Neuronal stem cell (in vitro differentiated cells): ENCODE results near the gene RNF103.

Experiments used
- DNase-seq: peaks from one replicate; pipeline ENCODE4 v3.0.0-alpha.2; 2013; ENCODE audit warnings: low spot score
- H2AFZ ChIP-seq: one replicate; pipeline ENCODE4 v1.6.1; 2013; ENCODE audit warnings: mild to moderate bottlenecking, low read length, inconsistent platforms
- H2AK5ac ChIP-seq: 2 replicates; pipeline ENCODE4 v1.6.1; 2013; ENCODE audit warnings: low read depth, mild to moderate bottlenecking, inconsistent platforms, low read length, moderate library complexity, mixed read lengths
- H2BK120ac ChIP-seq: 2 replicates; pipeline ENCODE4 v1.6.1; 2013; ENCODE audit warnings: low read depth, mild to moderate bottlenecking, inconsistent platforms, low read length, moderate library complexity, mixed read lengths
- H2BK12ac ChIP-seq: one replicate; pipeline ENCODE4 v1.6.1; 2013; ENCODE audit warnings: low read length, inconsistent platforms
- H2BK15ac ChIP-seq: 2 replicates; pipeline ENCODE4 v1.6.1; 2013; ENCODE audit warnings: mild to moderate bottlenecking, low read length, inconsistent platforms, mixed read lengths
- H2BK5ac ChIP-seq: one replicate; pipeline ENCODE4 v1.6.1; 2013; ENCODE audit warnings: inconsistent platforms, mild to moderate bottlenecking, low read length, moderate library complexity
- H3K14ac ChIP-seq: one replicate; pipeline ENCODE4 v1.6.1; 2013; ENCODE audit warnings: low read length, inconsistent platforms
- H3K18ac ChIP-seq: 2 replicates; pipeline ENCODE4 v1.6.1; 2013; ENCODE audit warnings: low read length, inconsistent platforms
- H3K23ac ChIP-seq: 2 replicates; pipeline ENCODE4 v1.6.1; 2013; ENCODE audit warnings: low read depth, mild to moderate bottlenecking, mixed read lengths, low read length, inconsistent platforms; ENCODE audit not compliant: poor library complexity
- H3K27ac ChIP-seq: replicated peaks from 3 replicates; pipeline ENCODE4 v1.5.1; 2013; ENCODE audit warnings: low read length, inconsistent platforms
- H3K27me3 ChIP-seq, 3 experiments: 2 replicates each; pipeline ENCODE4 v1.6.1; 2013; ENCODE audit warnings: low read length in 3 of 3, mild to moderate bottlenecking in 2 of 3, inconsistent platforms in 1 of 3, low read depth in 1 of 3, mixed read lengths in 1 of 3, moderate library complexity in 1 of 3; ENCODE audit not compliant: control insufficient read depth in 3 of 3, insufficient read depth in 3 of 3
- H3K36me3 ChIP-seq, 2 donors: replicated peaks in 1 of 2; 2 replicates each; pipeline ENCODE4 v1.6.1; 2013; ENCODE audit warnings: low read length in 2 of 2; ENCODE audit not compliant: control insufficient read depth in 2 of 2, insufficient read depth in 2 of 2
- H3K4ac ChIP-seq: 2 replicates; pipeline ENCODE4 v1.6.1; 2013; ENCODE audit warnings: inconsistent platforms, mild to moderate bottlenecking, low read length, moderate library complexity
- H3K4me1 ChIP-seq, 2 donors: 1 replicate in 1 of 2; 2 replicates in 1 of 2; pipeline ENCODE4 v1.6.1; 2013; ENCODE audit warnings: low read length in 2 of 2, low read depth in 1 of 2; ENCODE audit not compliant: control insufficient read depth in 2 of 2, insufficient read depth in 1 of 2
- H3K4me2 ChIP-seq: one replicate; pipeline ENCODE4 v1.6.1; 2013; ENCODE audit warnings: mild to moderate bottlenecking, low read length, inconsistent platforms; ENCODE audit not compliant: insufficient read depth, poor library complexity, severe bottlenecking
- H3K4me3 ChIP-seq, 2 donors: 2 replicates each; pipeline ENCODE4 v1.5.1; 2013; ENCODE audit warnings: low read length in 2 of 2, mild to moderate bottlenecking in 2 of 2, inconsistent platforms in 1 of 2, moderate library complexity in 1 of 2
- H3K79me1 ChIP-seq: one replicate; pipeline ENCODE4 v1.6.1; 2013; ENCODE audit warnings: low read depth, mild to moderate bottlenecking, inconsistent platforms, low read length, moderate library complexity
- H3K9ac ChIP-seq: one replicate; pipeline ENCODE4 v1.6.1; 2013; ENCODE audit warnings: mild to moderate bottlenecking, low read depth, low read length, inconsistent platforms; ENCODE audit not compliant: poor library complexity
- H3K9me3 ChIP-seq, 2 donors: replicated peaks in 1 of 2; 2 replicates each; pipeline versions ENCODE3 to v1.6.1; 2013; ENCODE audit warnings: low read length in 2 of 2, mild to moderate bottlenecking in 2 of 2, inconsistent platforms in 1 of 2, low read depth in 1 of 2, mixed read lengths in 1 of 2, moderate library complexity in 1 of 2; ENCODE audit not compliant: control insufficient read depth in 2 of 2, insufficient read depth in 1 of 2
- H4K8ac ChIP-seq: one replicate; pipeline ENCODE4 v1.6.1; 2013; ENCODE audit warnings: low read depth, mild to moderate bottlenecking, inconsistent platforms, low read length, moderate library complexity
- H4K91ac ChIP-seq: one replicate; pipeline ENCODE4 v1.6.1; 2013; ENCODE audit warnings: low read length, low read depth, mild to moderate bottlenecking, inconsistent platforms; ENCODE audit not compliant: poor library complexity
- WGBS, 2 donors: extraction: QIAGEN DNeasy Blood & Tissue Kit; methylation state at CpG; one replicate each; pipeline ENCODE4 v1.1.7; 2013; ENCODE audit warnings: missing lambda C conversion rate in 2 of 2, mixed read lengths in 1 of 2; ENCODE audit not compliant: insufficient read length in 2 of 2, insufficient replicate concordance in 1 of 2; ENCODE audit errors: extremely low coverage in 2 of 2; 5-methylcytosine and 5-hydroxymethylcytosine counted together

RNF103 gene

GRCh38 chr2:86622519-86623042 is 1.1 kb downstream of the RNF103 start:
- Histone ChIP-seq H3K4ac (no peak overlapping the region), H4K8ac (no peak overlapping the region), H3K23ac (no peak overlapping the region), H3K9me3 (no peaks in the 10 kb centered on the region), H3K27ac (peak overlapping the region; percentile 96), H3K4me1 (peaks cover 7 to 9% of the 10 kb centered on the region in 2 donors), H2AK5ac (no peak overlapping the region), H2BK5ac (peak overlapping the region; percentile 46), H3K79me1 (no peaks in the 10 kb centered on the region), H3K4me2 (peak overlapping the region; percentile 75), H3K36me3 (peaks cover 0 to 27% of the 10 kb centered on the region in 2 donors), H3K9ac (peak overlapping the region; percentile 80), H3K18ac (peak overlapping the region; percentile 98), H3K14ac (no peak overlapping the region), H4K91ac (no peak overlapping the region), H3K4me3 (peak overlapping the region; percentile 90 to 91), H2BK120ac (peak overlapping the region; percentile 61), H3K27me3 (no peaks in the 10 kb centered on the region), H2AFZ (peak overlapping the region; percentile 92), H2BK12ac (no peak overlapping the region), H2BK15ac (no peak overlapping the region)
- no CpG with 5 or more reads among the region's 29 CpGs for WGBS, 2 donors
- peak; percentile 14 for DNase-seq

GRCh38 chr2:86621280-86621943 is 2.3 kb downstream of the RNF103 start:
- no peak overlapping the region for H2BK120ac ChIP-seq
- no peaks in the 10 kb centered on the region for H3K27me3 ChIP-seq
- no peak for DNase-seq
- no peak overlapping the region for H2AFZ ChIP-seq
- no peak overlapping the region for H2BK12ac ChIP-seq
- no peak overlapping the region for H2BK15ac ChIP-seq
- WGBS, 2 donors = no CpG with 5 or more reads among the region's 6 CpGs
- H3K9ac ChIP-seq = no peak overlapping the region
- peaks cover 7 to 9% of the 10 kb centered on the region in 2 donors for H3K4me1 ChIP-seq
- no peak overlapping the region for H3K23ac ChIP-seq
- H2AK5ac ChIP-seq = no peak overlapping the region
- no peaks in the 10 kb centered on the region for H3K79me1 ChIP-seq
- H3K27ac ChIP-seq = no peak overlapping the region
- peak overlapping the region in 1 of 2 donors; percentile 91 for H3K4me3 ChIP-seq
- no peak overlapping the region for H2BK5ac ChIP-seq
- H4K8ac ChIP-seq = no peak overlapping the region
- no peaks in the 10 kb centered on the region for H3K9me3 ChIP-seq
- H3K4ac ChIP-seq = no peak overlapping the region
- no peak overlapping the region for H4K91ac ChIP-seq
- H3K4me2 ChIP-seq = no peak overlapping the region
- H3K14ac ChIP-seq = no peak overlapping the region
- H3K36me3 ChIP-seq = peaks cover 0 to 39% of the 10 kb centered on the region in 2 donors
- no peak overlapping the region for H3K18ac ChIP-seq

GRCh38 chr2:86617738-86618137 is 5.9 kb downstream of the RNF103 start:
- no peaks in the 10 kb centered on the region for H3K9me3 ChIP-seq
- peaks cover 4 to 73% of the 10 kb centered on the region in 2 donors for H3K36me3 ChIP-seq
- H3K4me1 ChIP-seq = peaks cover 0 to 3% of the 10 kb centered on the region in 2 donors
- H2BK12ac ChIP-seq = no peak overlapping the region
- no peak overlapping the region for H3K9ac ChIP-seq
- no peak overlapping the region for H2AK5ac ChIP-seq
- DNase-seq = no peak
- no peak overlapping the region for H3K18ac ChIP-seq
- H4K91ac ChIP-seq = no peak overlapping the region
- H3K4ac ChIP-seq = no peak overlapping the region
- H3K79me1 ChIP-seq = no peaks in the 10 kb centered on the region
- H3K23ac ChIP-seq = no peak overlapping the region
- no peak overlapping the region for H3K27ac ChIP-seq
- H2BK5ac ChIP-seq = no peak overlapping the region
- no peak overlapping the region for H2BK120ac ChIP-seq
- H4K8ac ChIP-seq = no peak overlapping the region
- no peak overlapping the region for H3K4me2 ChIP-seq
- H3K27me3 ChIP-seq = no peaks in the 10 kb centered on the region
- no peak overlapping the region for H2BK15ac ChIP-seq
- H3K14ac ChIP-seq = no peak overlapping the region
- no peak overlapping the region for H2AFZ ChIP-seq
- H3K4me3 ChIP-seq = no peak overlapping the region

- Histone ChIP-seq H3K9ac (no peak overlapping the region), H2AFZ (no peak overlapping the region), H3K18ac (no peak overlapping the region), H2BK120ac (no peak overlapping the region), H3K4me2 (no peak overlapping the region), H2BK15ac (no peak overlapping the region), H3K9me3 (no peaks in the 10 kb centered on the region), H3K79me1 (no peaks in the 10 kb centered on the region), H3K36me3 (peaks cover 4 to 74% of the 10 kb centered on the region in 2 donors), H3K27ac (no peak overlapping the region), H3K4ac (no peak overlapping the region), H2AK5ac (no peak overlapping the region), H3K14ac (no peak overlapping the region), H3K4me1 (peaks cover 0 to 3% of the 10 kb centered on the region in 2 donors), H3K4me3 (no peak overlapping the region), H4K91ac (no peak overlapping the region), H3K23ac (no peak overlapping the region), H2BK5ac (no peak overlapping the region), H2BK12ac (no peak overlapping the region), H3K27me3 (no peaks in the 10 kb centered on the region), H4K8ac (no peak overlapping the region)
- DNase-seq = no peak
- no CpG with 5 or more reads among the region's 3 CpGs for WGBS, 2 donors
Observed at GRCh38 chr2:86617153-86617552, 6.5 kb downstream of the RNF103 start.
